ENCODE data around the gene BCL7C.
A peak's percentile ranks its signal among the peaks of the same experiment; 100 is the strongest.

Gene BCL7C

DNA sequence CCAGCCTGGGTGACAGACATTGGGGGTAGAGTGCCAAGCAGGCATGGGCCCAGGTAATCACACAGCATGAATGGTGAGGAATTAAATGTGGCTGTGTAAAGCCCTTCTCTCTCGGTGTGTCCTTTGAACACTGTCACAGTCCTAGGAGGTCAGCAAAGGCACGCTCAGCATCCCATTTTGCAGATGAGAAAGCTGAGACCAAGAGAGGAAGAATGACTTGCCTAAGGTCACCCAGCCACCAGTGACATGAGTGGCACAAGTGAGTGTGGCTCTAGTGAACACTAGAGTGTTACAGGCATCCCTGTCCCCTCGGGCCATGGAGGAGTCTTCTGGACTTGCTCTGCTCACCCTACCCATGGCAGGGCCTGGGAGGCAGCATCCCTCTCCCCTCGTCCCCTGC lies 13.2 kb upstream of the BCL7C start (continued):
- TF ChIP-seq, protein P1, sequence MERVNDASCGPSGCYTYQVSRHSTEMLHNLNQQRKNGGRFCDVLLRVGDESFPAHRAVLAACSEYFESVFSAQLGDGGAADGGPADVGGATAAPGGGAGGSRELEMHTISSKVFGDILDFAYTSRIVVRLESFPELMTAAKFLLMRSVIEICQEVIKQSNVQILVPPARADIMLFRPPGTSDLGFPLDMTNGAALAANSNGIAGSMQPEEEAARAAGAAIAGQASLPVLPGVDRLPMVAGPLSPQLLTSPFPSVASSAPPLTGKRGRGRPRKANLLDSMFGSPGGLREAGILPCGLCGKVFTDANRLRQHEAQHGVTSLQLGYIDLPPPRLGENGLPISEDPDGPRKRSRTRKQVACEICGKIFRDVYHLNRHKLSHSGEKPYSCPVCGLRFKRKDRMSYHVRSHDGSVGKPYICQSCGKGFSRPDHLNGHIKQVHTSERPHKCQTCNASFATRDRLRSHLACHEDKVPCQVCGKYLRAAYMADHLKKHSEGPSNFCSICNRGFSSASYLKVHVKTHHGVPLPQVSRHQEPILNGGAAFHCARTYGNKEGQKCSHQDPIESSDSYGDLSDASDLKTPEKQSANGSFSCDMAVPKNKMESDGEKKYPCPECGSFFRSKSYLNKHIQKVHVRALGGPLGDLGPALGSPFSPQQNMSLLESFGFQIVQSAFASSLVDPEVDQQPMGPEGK (CRISPR knock-in tag; IDR thresholded peaks at IDR 0.05; ENCODE audit: borderline replicate concordance), result no peak
- TF ChIP-seq, protein P2, sequence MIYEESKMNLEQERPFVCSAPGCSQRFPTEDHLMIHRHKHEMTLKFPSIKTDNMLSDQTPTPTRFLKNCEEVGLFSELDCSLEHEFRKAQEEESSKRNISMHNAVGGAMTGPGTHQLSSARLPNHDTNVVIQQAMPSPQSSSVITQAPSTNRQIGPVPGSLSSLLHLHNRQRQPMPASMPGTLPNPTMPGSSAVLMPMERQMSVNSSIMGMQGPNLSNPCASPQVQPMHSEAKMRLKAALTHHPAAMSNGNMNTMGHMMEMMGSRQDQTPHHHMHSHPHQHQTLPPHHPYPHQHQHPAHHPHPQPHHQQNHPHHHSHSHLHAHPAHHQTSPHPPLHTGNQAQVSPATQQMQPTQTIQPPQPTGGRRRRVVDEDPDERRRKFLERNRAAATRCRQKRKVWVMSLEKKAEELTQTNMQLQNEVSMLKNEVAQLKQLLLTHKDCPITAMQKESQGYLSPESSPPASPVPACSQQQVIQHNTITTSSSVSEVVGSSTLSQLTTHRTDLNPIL (CRISPR knock-in tag; IDR thresholded peaks at IDR 0.05; ENCODE audit: low read depth), result no peak
- TF ChIP-seq TOX (CRISPR knock-in tag; IDR thresholded peaks at IDR 0.05; ENCODE audit: borderline replicate concordance) (no peak), ZNF8 (CRISPR knock-in tag; IDR thresholded peaks at IDR 0.05) (no peak), ZFP3 (CRISPR knock-in tag; IDR thresholded peaks at IDR 0.05) (no peak), ZNF565 (CRISPR knock-in tag; conservative IDR thresholded peaks at IDR 0.05; ENCODE audit: low read depth) (no peak), ARNTL (CRISPR knock-in tag; IDR thresholded peaks at IDR 0.05; ENCODE audit: borderline replicate concordance, low read depth) (no peak)

DNA sequence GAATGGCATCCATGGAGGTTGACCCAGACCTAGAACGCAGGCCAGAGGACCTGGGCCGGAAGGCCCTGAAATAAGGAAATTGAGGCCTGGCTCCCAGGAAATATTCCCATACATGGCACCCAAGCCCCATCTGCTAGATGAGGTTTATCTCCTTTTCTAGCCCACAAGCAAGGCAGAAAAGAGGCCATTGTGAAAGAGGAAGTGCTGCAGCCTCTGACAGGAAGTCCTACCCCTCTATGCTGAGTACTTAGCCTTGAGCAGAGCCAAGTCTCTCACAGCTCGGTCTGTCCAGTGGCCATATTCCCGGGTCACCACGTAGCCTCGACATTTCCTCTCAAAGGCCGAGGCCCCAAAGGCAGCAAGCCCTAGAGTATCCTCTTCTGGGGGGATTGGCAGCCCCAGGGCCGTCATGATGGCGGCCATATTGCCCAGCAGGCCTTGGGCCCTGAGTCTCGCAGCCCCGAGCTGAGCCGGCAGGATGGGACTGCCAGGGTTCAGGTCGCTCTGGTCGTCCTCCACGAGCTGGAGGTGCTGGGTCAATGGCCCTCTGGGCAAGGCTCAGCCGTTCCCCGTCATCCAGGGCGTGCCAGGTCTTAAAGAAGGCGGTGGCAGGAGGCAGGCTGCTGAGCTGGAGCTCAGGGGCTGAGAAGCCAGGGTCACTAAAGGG lies 10.4 kb upstream of the BCL7C start:
- no peak for ATAC-seq
- no peak for TF ChIP-seq PPARA (CRISPR knock-in tag; IDR thresholded peaks at IDR 0.05; ENCODE audit: borderline replicate concordance)
- no peak for TF ChIP-seq BACH2 (CRISPR knock-in tag; IDR thresholded peaks at IDR 0.05; ENCODE audit: borderline replicate concordance)
- no peak for TF ChIP-seq ZFP30 (CRISPR knock-in tag; IDR thresholded peaks at IDR 0.05)
- no peak for TF ChIP-seq ARNTL (CRISPR knock-in tag; IDR thresholded peaks at IDR 0.05; ENCODE audit: borderline replicate concordance, low read depth)
- TF ChIP-seq, protein P2 (CRISPR knock-in tag; IDR thresholded peaks at IDR 0.05; ENCODE audit: low read depth), result no peak

DNA sequence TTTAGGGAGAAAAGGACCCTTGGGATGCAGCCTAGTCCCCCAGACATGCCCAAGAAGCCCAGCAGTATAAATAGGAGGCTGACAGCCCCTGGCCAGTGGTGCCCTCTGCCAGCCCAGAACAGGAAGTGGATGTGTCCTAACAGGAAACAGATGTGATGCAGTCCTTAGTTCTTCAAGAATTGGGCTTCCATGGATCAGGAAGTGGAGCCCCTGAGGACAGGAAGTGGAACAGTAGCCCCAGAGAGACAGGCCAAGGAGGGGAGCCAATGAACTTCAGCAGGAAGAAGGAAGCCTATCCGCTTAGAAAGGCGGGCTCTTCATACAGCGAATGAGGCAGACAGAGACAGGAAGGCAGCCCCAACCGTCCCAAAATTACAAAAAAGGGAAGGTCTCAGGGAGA lies 9.7 kb upstream of the BCL7C start:
- no peak for TF ChIP-seq ZNF8 (CRISPR knock-in tag; IDR thresholded peaks at IDR 0.05)
- TF ChIP-seq PPARA (CRISPR knock-in tag; IDR thresholded peaks at IDR 0.05; ENCODE audit: borderline replicate concordance), result no peak
- TF ChIP-seq TOX (CRISPR knock-in tag; IDR thresholded peaks at IDR 0.05; ENCODE audit: borderline replicate concordance), result no peak
- no peak for TF ChIP-seq RARB (CRISPR knock-in tag; IDR thresholded peaks at IDR 0.05)
- no peak for TF ChIP-seq SNAI2 (CRISPR knock-in tag; IDR thresholded peaks at IDR 0.05)
- no peak for TF ChIP-seq ZNF565 (CRISPR knock-in tag; conservative IDR thresholded peaks at IDR 0.05; ENCODE audit: low read depth)
- no peak for TF ChIP-seq GLIS3 (CRISPR knock-in tag; IDR thresholded peaks at IDR 0.05)
- ATAC-seq, result peak; percentile 43

DNA sequence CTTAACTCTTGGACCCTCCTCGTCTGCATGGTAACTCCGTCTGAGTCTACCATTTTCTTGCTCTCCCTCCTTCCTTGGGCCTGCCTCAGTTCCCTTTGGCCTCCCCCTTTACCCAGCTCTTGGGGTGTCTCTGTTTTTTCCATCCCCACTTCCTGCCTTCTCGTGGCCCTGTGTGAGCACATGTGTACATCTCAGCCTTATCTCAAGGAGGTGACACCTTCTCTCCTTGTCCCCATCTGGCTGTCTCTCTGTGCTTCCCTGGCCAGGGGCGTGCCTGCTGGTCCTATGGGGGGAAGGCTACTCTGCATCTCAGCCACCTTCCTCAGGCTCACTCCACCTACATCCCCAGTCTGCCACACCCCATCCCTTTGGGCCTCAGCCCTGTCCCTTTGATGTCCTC lies 9.1 kb upstream of the BCL7C start:
- no peak for ATAC-seq
- no peak for TF ChIP-seq RARB (CRISPR knock-in tag; IDR thresholded peaks at IDR 0.05)
- no peak for TF ChIP-seq CSDC2 (CRISPR knock-in tag; IDR thresholded peaks at IDR 0.05)
- TF ChIP-seq, protein P3, sequence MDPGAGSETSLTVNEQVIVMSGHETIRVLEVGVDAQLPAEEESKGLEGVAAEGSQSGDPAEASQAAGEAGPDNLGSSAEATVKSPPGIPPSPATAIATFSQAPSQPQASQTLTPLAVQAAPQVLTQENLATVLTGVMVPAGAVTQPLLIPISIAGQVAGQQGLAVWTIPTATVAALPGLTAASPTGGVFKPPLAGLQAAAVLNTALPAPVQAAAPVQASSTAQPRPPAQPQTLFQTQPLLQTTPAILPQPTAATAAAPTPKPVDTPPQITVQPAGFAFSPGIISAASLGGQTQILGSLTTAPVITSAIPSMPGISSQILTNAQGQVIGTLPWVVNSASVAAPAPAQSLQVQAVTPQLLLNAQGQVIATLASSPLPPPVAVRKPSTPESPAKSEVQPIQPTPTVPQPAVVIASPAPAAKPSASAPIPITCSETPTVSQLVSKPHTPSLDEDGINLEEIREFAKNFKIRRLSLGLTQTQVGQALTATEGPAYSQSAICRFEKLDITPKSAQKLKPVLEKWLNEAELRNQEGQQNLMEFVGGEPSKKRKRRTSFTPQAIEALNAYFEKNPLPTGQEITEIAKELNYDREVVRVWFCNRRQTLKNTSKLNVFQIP (CRISPR knock-in tag; IDR thresholded peaks at IDR 0.05; ENCODE audit: borderline replicate concordance, low read depth), result no peak
- no peak for TF ChIP-seq PPARA (CRISPR knock-in tag; IDR thresholded peaks at IDR 0.05; ENCODE audit: borderline replicate concordance)
- TF ChIP-seq GLIS3 (CRISPR knock-in tag; IDR thresholded peaks at IDR 0.05), result no peak
- TF ChIP-seq ZNF565 (CRISPR knock-in tag; conservative IDR thresholded peaks at IDR 0.05; ENCODE audit: low read depth), result no peak
- no peak for TF ChIP-seq TCF4 (CRISPR knock-in tag; IDR thresholded peaks at IDR 0.05; ENCODE audit: borderline replicate concordance)
- TF ChIP-seq ZNF70 (CRISPR knock-in tag; IDR thresholded peaks at IDR 0.05), result no peak
- no peak for TF ChIP-seq BACH2 (CRISPR knock-in tag; IDR thresholded peaks at IDR 0.05; ENCODE audit: borderline replicate concordance)
- TF ChIP-seq SNAI2 (CRISPR knock-in tag; IDR thresholded peaks at IDR 0.05), result no peak
- TF ChIP-seq, protein P1 (CRISPR knock-in tag; IDR thresholded peaks at IDR 0.05; ENCODE audit: borderline replicate concordance), result no peak
- TF ChIP-seq, protein P2 (CRISPR knock-in tag; IDR thresholded peaks at IDR 0.05; ENCODE audit: low read depth), result no peak
- no peak for TF ChIP-seq ZFP3 (CRISPR knock-in tag; IDR thresholded peaks at IDR 0.05)
- no peak for TF ChIP-seq ZNF8 (CRISPR knock-in tag; IDR thresholded peaks at IDR 0.05)
- no peak for TF ChIP-seq ZC3H10 (CRISPR knock-in tag; IDR thresholded peaks at IDR 0.05)
- TF ChIP-seq ARNTL (CRISPR knock-in tag; IDR thresholded peaks at IDR 0.05; ENCODE audit: borderline replicate concordance, low read depth), result no peak
- TF ChIP-seq, protein P4, sequence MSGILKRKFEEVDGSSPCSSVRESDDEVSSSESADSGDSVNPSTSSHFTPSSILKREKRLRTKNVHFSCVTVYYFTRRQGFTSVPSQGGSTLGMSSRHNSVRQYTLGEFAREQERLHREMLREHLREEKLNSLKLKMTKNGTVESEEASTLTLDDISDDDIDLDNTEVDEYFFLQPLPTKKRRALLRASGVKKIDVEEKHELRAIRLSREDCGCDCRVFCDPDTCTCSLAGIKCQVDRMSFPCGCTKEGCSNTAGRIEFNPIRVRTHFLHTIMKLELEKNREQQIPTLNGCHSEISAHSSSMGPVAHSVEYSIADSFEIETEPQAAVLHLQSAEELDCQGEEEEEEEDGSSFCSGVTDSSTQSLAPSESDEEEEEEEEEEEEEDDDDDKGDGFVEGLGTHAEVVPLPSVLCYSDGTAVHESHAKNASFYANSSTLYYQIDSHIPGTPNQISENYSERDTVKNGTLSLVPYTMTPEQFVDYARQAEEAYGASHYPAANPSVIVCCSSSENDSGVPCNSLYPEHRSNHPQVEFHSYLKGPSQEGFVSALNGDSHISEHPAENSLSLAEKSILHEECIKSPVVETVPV (CRISPR knock-in tag; IDR thresholded peaks at IDR 0.05), result no peak
- no peak for TF ChIP-seq ZFP30 (CRISPR knock-in tag; IDR thresholded peaks at IDR 0.05)
